Mucosa of rectum (tissue), 2 donors: ENCODE measurements around the gene CMKLR1.

ENCODE experiments used
- H3K27ac ChIP-seq, 2 donors: one replicate each; pipeline ENCODE4 v1.7.0; 2013; ENCODE audit warnings: inconsistent platforms in 2 of 2, low read depth in 2 of 2, low read length in 2 of 2
- H3K27me3 ChIP-seq, 2 donors: one replicate each; pipeline ENCODE4 v1.7.0; 2013; ENCODE audit warnings: low read length in 2 of 2; ENCODE audit not compliant: control insufficient read depth in 2 of 2, insufficient read depth in 2 of 2
- H3K36me3 ChIP-seq, 2 donors: one replicate each; pipeline ENCODE4 v1.7.0; 2013; ENCODE audit warnings: low read length in 2 of 2; ENCODE audit not compliant: control insufficient read depth in 2 of 2, insufficient read depth in 2 of 2
- H3K4me1 ChIP-seq, 2 donors: one replicate each; pipeline ENCODE4 v1.7.0; 2013; ENCODE audit warnings: low read length in 2 of 2, mild to moderate bottlenecking in 1 of 2; ENCODE audit not compliant: control insufficient read depth in 2 of 2, insufficient read depth in 2 of 2
- H3K4me3 ChIP-seq, 2 donors: one replicate each; pipeline ENCODE4 v1.7.0; 2013; ENCODE audit warnings: low read length in 2 of 2
- H3K9ac ChIP-seq, 2 donors: one replicate each; pipeline ENCODE4 v1.7.0; 2013; ENCODE audit warnings: low read length in 2 of 2, low read depth in 1 of 2, mild to moderate bottlenecking in 1 of 2
- H3K9me3 ChIP-seq, 2 donors: one replicate each; pipeline ENCODE4 v1.7.0; 2013; ENCODE audit warnings: low read length in 2 of 2; ENCODE audit not compliant: control insufficient read depth in 2 of 2
- donor health status: healthy.
- donor health status: Normal muscosa, but diverticular disease.

CMKLR1 gene

GRCh38 chr12:108375986-108376663 is 37.0 kb upstream of the CMKLR1 start:
- no peaks in the 10 kb centered on the region for H3K9me3 ChIP-seq
- no peak overlapping the region for H3K27ac ChIP-seq
- H3K9ac ChIP-seq, result no peak overlapping the region
- no peaks in the 10 kb centered on the region for H3K4me1 ChIP-seq
- no peaks in the 10 kb centered on the region for H3K36me3 ChIP-seq
- H3K4me3 ChIP-seq, result no peak overlapping the region
- no peaks in the 10 kb centered on the region for H3K27me3 ChIP-seq

- Histone ChIP-seq H3K4me1 (no peaks in the 10 kb centered on the region), H3K4me3 (no peak overlapping the region), H3K9ac (no peak overlapping the region), H3K27me3 (no peaks in the 10 kb centered on the region), H3K9me3 (no peaks in the 10 kb centered on the region), H3K27ac (no peak overlapping the region), H3K36me3 (no peaks in the 10 kb centered on the region)
These were observed 35.6 kb upstream of the CMKLR1 start for GRCh38 chr12:108374596-108375320.

- Histone ChIP-seq H3K36me3 (no peaks in the 10 kb centered on the region), H3K27me3 (no peaks in the 10 kb centered on the region), H3K4me3 (no peak overlapping the region), H3K4me1 (no peaks in the 10 kb centered on the region), H3K27ac (no peak overlapping the region), H3K9ac (no peak overlapping the region), H3K9me3 (no peaks in the 10 kb centered on the region)
These were observed 34.0 kb upstream of the CMKLR1 start for GRCh38 chr12:108373111-108373510.

- no peaks in the 10 kb centered on the region for H3K36me3 ChIP-seq
- no peaks in the 10 kb centered on the region for H3K9me3 ChIP-seq
- no peak overlapping the region for H3K27ac ChIP-seq
- no peak overlapping the region for H3K9ac ChIP-seq
- H3K4me3 ChIP-seq, result no peak overlapping the region
- H3K27me3 ChIP-seq, result no peaks in the 10 kb centered on the region
- H3K4me1 ChIP-seq, result no peaks in the 10 kb centered on the region
These were observed 32.8 kb upstream of the CMKLR1 start for GRCh38 chr12:108371801-108372344.

GRCh38 chr12:108370415-108370814 is 31.3 kb upstream of the CMKLR1 start:
- Histone ChIP-seq H3K36me3 (no peaks in the 10 kb centered on the region), H3K9ac (no peak overlapping the region), H3K4me1 (no peaks in the 10 kb centered on the region), H3K27me3 (no peaks in the 10 kb centered on the region), H3K9me3 (no peaks in the 10 kb centered on the region), H3K27ac (no peak overlapping the region), H3K4me3 (no peak overlapping the region)

- H3K27ac ChIP-seq, result no peak overlapping the region
- no peaks in the 10 kb centered on the region for H3K27me3 ChIP-seq
- H3K36me3 ChIP-seq, result no peaks in the 10 kb centered on the region
- H3K4me3 ChIP-seq, result no peak overlapping the region
- H3K4me1 ChIP-seq, result no peaks in the 10 kb centered on the region
- H3K9ac ChIP-seq, result no peak overlapping the region
- no peaks in the 10 kb centered on the region for H3K9me3 ChIP-seq
These were observed 30.8 kb upstream of the CMKLR1 start for GRCh38 chr12:108369736-108370396.

GRCh38 chr12:108368089-108368488 is 29.0 kb upstream of the CMKLR1 start:
- H3K4me3 ChIP-seq, result no peak overlapping the region
- no peaks in the 10 kb centered on the region for H3K27me3 ChIP-seq
- no peaks in the 10 kb centered on the region for H3K4me1 ChIP-seq
- H3K9me3 ChIP-seq, result no peaks in the 10 kb centered on the region
- H3K27ac ChIP-seq, result no peak overlapping the region
- no peak overlapping the region for H3K9ac ChIP-seq
- no peaks in the 10 kb centered on the region for H3K36me3 ChIP-seq

GRCh38 chr12:108367436-108367835 is 28.3 kb upstream of the CMKLR1 start:
- Histone ChIP-seq H3K9ac (no peak overlapping the region), H3K4me1 (no peaks in the 10 kb centered on the region), H3K9me3 (no peaks in the 10 kb centered on the region), H3K4me3 (no peak overlapping the region), H3K27ac (no peak overlapping the region), H3K36me3 (no peaks in the 10 kb centered on the region), H3K27me3 (no peaks in the 10 kb centered on the region)

- Histone ChIP-seq H3K27me3 (no peaks in the 10 kb centered on the region), H3K9ac (no peak overlapping the region), H3K4me3 (no peak overlapping the region), H3K27ac (no peak overlapping the region), H3K36me3 (no peaks in the 10 kb centered on the region), H3K4me1 (no peaks in the 10 kb centered on the region), H3K9me3 (no peaks in the 10 kb centered on the region)
These were observed 26.2 kb upstream of the CMKLR1 start for GRCh38 chr12:108365324-108365723.

- no peak overlapping the region for H3K9ac ChIP-seq
- H3K9me3 ChIP-seq, result no peaks in the 10 kb centered on the region
- H3K4me3 ChIP-seq, result no peak overlapping the region
- H3K4me1 ChIP-seq, result no peaks in the 10 kb centered on the region
- H3K27me3 ChIP-seq, result no peaks in the 10 kb centered on the region
- no peaks in the 10 kb centered on the region for H3K36me3 ChIP-seq
- H3K27ac ChIP-seq, result no peak overlapping the region
These were observed 25.8 kb upstream of the CMKLR1 start for GRCh38 chr12:108364879-108365278.
